HepG2 (cell line): ENCODE results near the gene LRRC45. TPM values are rescaled to one million over a fixed set of nuclear protein-coding genes. Genes with fewer than 3 reads are reported as not detected.

Experiments
- CEBPG ChIP-seq: IDR thresholded peaks from 2 replicates; pipeline ENCODE4 v1.6.1; 2016
- LCORL ChIP-seq, 2 experiments: fragments of 450-650 bp in 1 of 2; sonication (generic) in 1 of 2; formaldehyde crosslinking in 1 of 2; IDR thresholded peaks; 2 replicates each; pipeline versions ENCODE4 v1.5.0 to v1.6.1; 2017 to 2020; ENCODE audit warnings: antibody characterized with exemption in 1 of 2, missing genetic modification reagents in 1 of 2
- MIER2 ChIP-seq: IDR thresholded peaks from 2 replicates; pipeline ENCODE4 v1.6.1; 2016; ENCODE audit warnings: missing biosample characterization, missing genetic modification reagents
- NONO ChIP-seq, 2 experiments: fragments of 450-650 bp in 1 of 2; sonication (generic) in 1 of 2; formaldehyde crosslinking in 1 of 2; IDR thresholded peaks in 1 of 2; conservative IDR thresholded peaks in 1 of 2; 2 replicates each; pipeline versions ENCODE4 v1.6.1 to v1.8.0; 2017 to 2022; ENCODE audit warnings: mild to moderate bottlenecking in 1 of 2, missing genetic modification reagents in 1 of 2, moderate library complexity in 1 of 2
- PBX2 ChIP-seq: IDR thresholded peaks from 2 replicates; pipeline ENCODE4 v1.6.1; 2016; ENCODE audit warnings: control low read depth
- POGK ChIP-seq: sonication (generic); formaldehyde crosslinking; conservative IDR thresholded peaks from 2 replicates; pipeline ENCODE4 v1.8.0; 2022; ENCODE audit warnings: mild to moderate bottlenecking, moderate library complexity, missing genetic modification reagents
- RAD21 ChIP-seq: fragments of 450-650 bp; formaldehyde crosslinking; IDR thresholded peaks from 2 replicates; pipeline ENCODE4 v1.5.0; 2020; ENCODE audit warnings: mild to moderate bottlenecking
- SMAD9 ChIP-seq: sonication (generic); formaldehyde crosslinking; IDR thresholded peaks from 2 replicates; pipeline ENCODE4 v1.5.1; 2020; ENCODE audit warnings: mild to moderate bottlenecking, missing genetic modification reagents
- TAF15 ChIP-seq: fragments of 200-400 bp; formaldehyde crosslinking; IDR thresholded peaks from one replicate; pipeline ENCODE4 v1.6.1; 2018; ENCODE audit warnings: mild to moderate bottlenecking, low read depth, low read length; ENCODE audit not compliant: poor library complexity, severe bottlenecking
- ZNF335 ChIP-seq: sonication (generic); formaldehyde crosslinking; IDR thresholded peaks from 2 replicates; pipeline ENCODE4 v1.4.0; 2020; ENCODE audit warnings: missing genetic modification reagents
- ZNF510 ChIP-seq: sonication (generic); formaldehyde crosslinking; IDR thresholded peaks from 2 replicates; pipeline ENCODE4 v1.4.0; 2020; ENCODE audit warnings: low read depth, mild to moderate bottlenecking, missing genetic modification reagents
- ZNF550 ChIP-seq: sonication (generic); formaldehyde crosslinking; IDR thresholded peaks from 2 replicates; pipeline ENCODE4 v1.4.0; 2020; ENCODE audit warnings: mild to moderate bottlenecking, missing genetic modification reagents, borderline replicate concordance
- ZNF589 ChIP-seq: sonication (generic); formaldehyde crosslinking; conservative IDR thresholded peaks from 2 replicates; pipeline ENCODE4 v1.8.0; 2022; ENCODE audit warnings: mild to moderate bottlenecking, moderate library complexity, missing genetic modification reagents
- polyA plus RNA-seq, 8 experiments: library from polyadenylated mRNA; depleted of rRNA in 3 of 8; stranded (reverse) in 7 of 8; unstranded in 1 of 8; fragments of >200 nt; fragmentation: Illumina TruSeq in 4 of 8; extraction: Trizol in 4 of 8; gene quantifications; 2 replicates each; pipeline versions ENCODE4 v1.2.1 to v1.2.3, GENCODE V29; 2011 to 2016; ENCODE audit warnings: low read depth in 4 of 8, missing spikeins in 1 of 8, mixed read lengths in 1 of 8; ENCODE audit not compliant: insufficient read depth in 1 of 8
- total RNA-seq, 5 experiments: library from RNA; depleted of rRNA; stranded (reverse); fragments of >200 nt; fragmentation: Illumina TruSeq; extraction: Trizol; gene quantifications; 2 replicates each; pipeline ENCODE4 v1.2.3, GENCODE V29; 2016; ENCODE audit warnings: low read depth in 1 of 5
- TF ChIP-seq, protein P1 (sequence below): sonication (generic); formaldehyde crosslinking; IDR thresholded peaks from 2 replicates; pipeline ENCODE4 v1.5.0; 2020; ENCODE audit warnings: missing genetic modification reagents
- TF ChIP-seq, protein P2 (sequence below): sonication (generic); formaldehyde crosslinking; IDR thresholded peaks from 2 replicates; pipeline ENCODE4 v1.5.1; 2020; ENCODE audit warnings: missing genetic modification reagents, mild to moderate bottlenecking, borderline replicate concordance
- TF ChIP-seq, protein P3 (sequence below): sonication (generic); formaldehyde crosslinking; IDR thresholded peaks from 2 replicates; pipeline ENCODE4 v1.5.0; 2020; ENCODE audit warnings: missing genetic modification reagents
- TF ChIP-seq, protein P4 (sequence below): sonication (generic); formaldehyde crosslinking; IDR thresholded peaks from 2 replicates; pipeline ENCODE4 v1.8.0; 2022; ENCODE audit warnings: missing genetic modification reagents, mild to moderate bottlenecking, inconsistent platforms, borderline replicate concordance
- TF ChIP-seq, protein P5 (sequence below): sonication (generic); formaldehyde crosslinking; IDR thresholded peaks from 2 replicates; pipeline ENCODE4 v1.4.0; 2020; ENCODE audit warnings: missing genetic modification reagents

The LRRC45 gene
- total and polyA plus RNA-seq, 2 of the 13 experiments (the other 11 are each of a cell fraction or from before 2014, with no cell fraction given), result 11.6 to 48.1 TPM

GRCh38 chr17:82065638-82066303 is 42.7 kb downstream of the LRRC45 start, which contains the start of gene DUS1L (continued):
- TF ChIP-seq RAD21 (CRISPR knock-in tag), result peak; percentile 51; the same call in 1 of the 2 replicates
- TF ChIP-seq CEBPG (CRISPR knock-in tag), result peak; percentile 19; the same call in 1 of the 2 replicates
- no peak for TF ChIP-seq NONO (IDR thresholded peaks at IDR 0.05)
- peak; percentile 96; the same call in 1 of the 2 replicates for TF ChIP-seq NONO (CRISPR knock-in tag; conservative IDR thresholded peaks at IDR 0.05)
- 0 out of 2 replicates have a peak, but pooled peaks have one; percentile 30 for TF ChIP-seq ZNF510 (CRISPR knock-in tag)
- peak; percentile 55; the same call in 1 of the 2 replicates for TF ChIP-seq ZNF550 (CRISPR knock-in tag)
- peak; percentile 82; the same call in 1 of the 2 replicates for TF ChIP-seq ZNF589 (CRISPR knock-in tag)
- TF ChIP-seq, protein P1, sequence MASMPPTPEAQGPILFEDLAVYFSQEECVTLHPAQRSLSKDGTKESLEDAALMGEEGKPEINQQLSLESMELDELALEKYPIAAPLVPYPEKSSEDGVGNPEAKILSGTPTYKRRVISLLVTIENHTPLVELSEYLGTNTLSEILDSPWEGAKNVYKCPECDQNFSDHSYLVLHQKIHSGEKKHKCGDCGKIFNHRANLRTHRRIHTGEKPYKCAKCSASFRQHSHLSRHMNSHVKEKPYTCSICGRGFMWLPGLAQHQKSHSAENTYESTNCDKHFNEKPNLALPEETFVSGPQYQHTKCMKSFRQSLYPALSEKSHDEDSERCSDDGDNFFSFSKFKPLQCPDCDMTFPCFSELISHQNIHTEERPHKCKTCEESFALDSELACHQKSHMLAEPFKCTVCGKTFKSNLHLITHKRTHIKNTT, result 0 out of 2 replicates have a peak, but pooled peaks have one; percentile 37
- 0 out of 2 replicates have a peak, but pooled peaks have one; percentile 41 for TF ChIP-seq SMAD9 (CRISPR knock-in tag)
- TF ChIP-seq TAF15, result no peak
- no peak for TF ChIP-seq PBX2
- no peak for TF ChIP-seq LCORL (IDR thresholded peaks at IDR 0.05)
- peak; percentile 26; the same call in 1 of the 2 replicates for TF ChIP-seq LCORL (CRISPR knock-in tag; IDR thresholded peaks at IDR 0.05)
- TF ChIP-seq, protein P2, sequence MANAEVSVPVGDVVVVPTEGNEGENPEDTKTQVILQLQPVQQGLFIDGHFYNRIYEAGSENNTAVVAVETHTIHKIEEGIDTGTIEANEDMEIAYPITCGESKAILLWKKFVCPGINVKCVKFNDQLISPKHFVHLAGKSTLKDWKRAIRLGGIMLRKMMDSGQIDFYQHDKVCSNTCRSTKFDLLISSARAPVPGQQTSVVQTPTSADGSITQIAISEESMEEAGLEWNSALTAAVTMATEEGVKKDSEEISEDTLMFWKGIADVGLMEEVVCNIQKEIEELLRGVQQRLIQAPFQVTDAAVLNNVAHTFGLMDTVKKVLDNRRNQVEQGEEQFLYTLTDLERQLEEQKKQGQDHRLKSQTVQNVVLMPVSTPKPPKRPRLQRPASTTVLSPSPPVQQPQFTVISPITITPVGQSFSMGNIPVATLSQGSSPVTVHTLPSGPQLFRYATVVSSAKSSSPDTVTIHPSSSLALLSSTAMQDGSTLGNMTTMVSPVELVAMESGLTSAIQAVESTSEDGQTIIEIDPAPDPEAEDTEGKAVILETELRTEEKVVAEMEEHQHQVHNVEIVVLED (CRISPR knock-in tag), result peak; percentile 86
- 0 out of 2 replicates have a peak, but pooled peaks have one; percentile 35 for TF ChIP-seq ZNF335
- peak; percentile 94 for TF ChIP-seq POGK
- TF ChIP-seq, protein P3, sequence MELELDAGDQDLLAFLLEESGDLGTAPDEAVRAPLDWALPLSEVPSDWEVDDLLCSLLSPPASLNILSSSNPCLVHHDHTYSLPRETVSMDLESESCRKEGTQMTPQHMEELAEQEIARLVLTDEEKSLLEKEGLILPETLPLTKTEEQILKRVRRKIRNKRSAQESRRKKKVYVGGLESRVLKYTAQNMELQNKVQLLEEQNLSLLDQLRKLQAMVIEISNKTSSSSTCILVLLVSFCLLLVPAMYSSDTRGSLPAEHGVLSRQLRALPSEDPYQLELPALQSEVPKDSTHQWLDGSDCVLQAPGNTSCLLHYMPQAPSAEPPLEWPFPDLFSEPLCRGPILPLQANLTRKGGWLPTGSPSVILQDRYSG (CRISPR knock-in tag), result no peak
- TF ChIP-seq, protein P4, sequence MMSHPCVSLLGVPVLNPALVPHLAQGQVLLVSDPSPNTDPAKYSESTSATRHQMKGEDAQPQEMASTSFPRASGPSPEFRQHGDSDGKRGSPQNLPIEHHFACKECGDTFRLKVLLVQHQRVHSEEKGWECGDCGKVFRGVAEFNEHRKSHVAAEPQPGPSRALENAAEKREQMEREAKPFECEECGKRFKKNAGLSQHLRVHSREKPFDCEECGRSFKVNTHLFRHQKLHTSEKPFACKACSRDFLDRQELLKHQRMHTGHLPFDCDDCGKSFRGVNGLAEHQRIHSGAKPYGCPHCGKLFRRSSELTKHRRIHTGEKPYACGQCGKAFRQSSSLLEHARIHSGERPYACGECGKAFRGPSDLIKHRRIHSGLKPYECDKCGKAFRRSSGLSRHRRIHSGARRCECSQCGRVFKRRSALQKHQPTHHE (CRISPR knock-in tag), result no peak
- 0 out of 2 replicates have a peak, but pooled peaks have one; percentile 34 for TF ChIP-seq MIER2 (CRISPR knock-in tag)
- TF ChIP-seq, protein P5, sequence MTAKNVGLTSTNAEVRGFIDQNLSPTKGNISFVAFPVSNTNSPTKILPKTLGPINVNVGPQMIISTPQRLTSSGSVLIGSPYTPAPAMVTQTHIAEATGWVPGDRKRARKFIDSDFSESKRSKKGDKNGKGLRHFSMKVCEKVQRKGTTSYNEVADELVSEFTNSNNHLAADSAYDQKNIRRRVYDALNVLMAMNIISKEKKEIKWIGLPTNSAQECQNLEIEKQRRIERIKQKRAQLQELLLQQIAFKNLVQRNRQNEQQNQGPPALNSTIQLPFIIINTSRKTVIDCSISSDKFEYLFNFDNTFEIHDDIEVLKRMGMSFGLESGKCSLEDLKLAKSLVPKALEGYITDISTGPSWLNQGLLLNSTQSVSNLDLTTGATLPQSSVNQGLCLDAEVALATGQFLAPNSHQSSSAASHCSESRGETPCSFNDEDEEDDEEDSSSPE (CRISPR knock-in tag), result peak; percentile 55; the same call in 1 of the 2 replicates
